GM19467 (cell line): ENCODE data around the gene TTC7B.

Experiments
- ATAC-seq: cut with Tn5 transposase; IDR thresholded peaks from one replicate; pipeline ENCODE4 v1.9.1; 2021; ENCODE audit warnings: mild to moderate bottlenecking, moderate library complexity; ENCODE audit not compliant: unreplicated experiment

TTC7B gene

GRCh38 chr14:90500665-90501370, 315.4 kb downstream of the TTC7B start:
- no peak for ATAC-seq

GRCh38 chr14:90499908-90500664, 316.1 kb downstream of the TTC7B start:
- no peak for ATAC-seq

- ATAC-seq = no peak
These were observed 317.1 kb downstream of the TTC7B start for GRCh38 chr14:90499121-90499520.

GRCh38 chr14:90498198-90498597, 318.0 kb downstream of the TTC7B start:
- ATAC-seq = no peak

- no peak for ATAC-seq
These were observed 319.9 kb downstream of the TTC7B start for GRCh38 chr14:90496379-90496778.

GRCh38 chr14:90495357-90496276, 320.6 kb downstream of the TTC7B start:
- no peak for ATAC-seq

GRCh38 chr14:90491911-90492531, 324.2 kb downstream of the TTC7B start:
- ATAC-seq = no peak

- ATAC-seq = no peak
These were observed 324.9 kb downstream of the TTC7B start for GRCh38 chr14:90491221-90491885.

- ATAC-seq = no peak
These were observed 325.5 kb downstream of the TTC7B start for GRCh38 chr14:90490720-90491050.

- no peak for ATAC-seq
These were observed 326.1 kb downstream of the TTC7B start for GRCh38 chr14:90489916-90490719.

- ATAC-seq = no peak
These were observed 326.9 kb downstream of the TTC7B start for GRCh38 chr14:90489306-90489705.

- no peak for ATAC-seq
These were observed 328.0 kb downstream of the TTC7B start for GRCh38 chr14:90488256-90488655.

GRCh38 chr14:90487462-90487861, 328.8 kb downstream of the TTC7B start:
- ATAC-seq = no peak

- no peak for ATAC-seq
These were observed 329.2 kb downstream of the TTC7B start for GRCh38 chr14:90487031-90487430.

GRCh38 chr14:90484291-90484690, 331.9 kb downstream of the TTC7B start:
- no peak for ATAC-seq

GRCh38 chr14:90483571-90483974, 332.7 kb downstream of the TTC7B start:
- no peak for ATAC-seq

- ATAC-seq = no peak
These were observed 333.1 kb downstream of the TTC7B start for GRCh38 chr14:90483117-90483516.

GRCh38 chr14:90475298-90475697, 340.9 kb downstream of the TTC7B start:
- ATAC-seq = no peak
